Measurements from ENCODE around the gene RHEX. TPM values are rescaled to one million over a fixed set of nuclear protein-coding genes. Genes with fewer than 3 reads are reported as not detected.

RHEX gene
- total RNA-seq, 1 experiment from 2014 or later, result not detected

GRCh38 chr1:206110161-206110560 is 57.2 kb downstream of the RHEX start:
- no peaks in the 10 kb centered on the region for H3K36me3 Mint-ChIP-seq
- ATAC-seq (no peak), DNase-seq (ENCODE audit: low spot score) (no peak)
- H3K27me3 Mint-ChIP-seq (ENCODE audit: low read depth), result peaks cover under 1% of the 10 kb centered on the region; the same call in 1 of the 2 replicates
- H3K4me1 Mint-ChIP-seq, result no peaks in the 10 kb centered on the region
- H3K4me3 Mint-ChIP-seq, result no peak overlapping the region
- H3K9me3 Mint-ChIP-seq, result no peaks in the 10 kb centered on the region
- CTCF ChIA-PET, result interaction anchor here (1.3 to 12.7 kb wide), 3 partner anchors 79 to 133 kb away, joined by 4 to 121 read pairs (median 43); no protein-coding TSS in a partner anchor
- POLR2A ChIA-PET, result no interaction called here
- H3K27ac Mint-ChIP-seq, result no peak overlapping the region
- no peak for TF ChIP-seq ZNF263 (CRISPR knock-in tag; IDR thresholded peaks at IDR 0.05; ENCODE audit: low read depth)
- no peak for TF ChIP-seq ZNF512 (CRISPR knock-in tag; IDR thresholded peaks at IDR 0.05; ENCODE audit: borderline replicate concordance)
- TF ChIP-seq CREM (CRISPR knock-in tag; IDR thresholded peaks at IDR 0.05), result no peak
- TF ChIP-seq ZNF219 (CRISPR knock-in tag; IDR thresholded peaks at IDR 0.05; ENCODE audit: borderline replicate concordance), result no peak
- TF ChIP-seq ZNF232 (CRISPR knock-in tag; IDR thresholded peaks at IDR 0.05), result no peak
- TF ChIP-seq MXD4 (CRISPR knock-in tag; IDR thresholded peaks at IDR 0.05; ENCODE audit: borderline replicate concordance), result no peak
- TF ChIP-seq E2F4 (CRISPR knock-in tag; IDR thresholded peaks at IDR 0.05; ENCODE audit: borderline replicate concordance, low read depth), result no peak
- TF ChIP-seq ZSCAN18 (CRISPR knock-in tag; IDR thresholded peaks at IDR 0.05), result no peak
- no peak for TF ChIP-seq SMAD4 (CRISPR knock-in tag; IDR thresholded peaks at IDR 0.05)
- no peak for TF ChIP-seq PRDM15 (CRISPR knock-in tag; IDR thresholded peaks at IDR 0.05)
- TF ChIP-seq FOXP4 (CRISPR knock-in tag; IDR thresholded peaks at IDR 0.05), result no peak
- no peak for TF ChIP-seq EMX1 (CRISPR knock-in tag; IDR thresholded peaks at IDR 0.05)
- TF ChIP-seq TP53 (CRISPR knock-in tag; IDR thresholded peaks at IDR 0.05), result no peak
- TF ChIP-seq TEAD4 (CRISPR knock-in tag; IDR thresholded peaks at IDR 0.05), result no peak
- no peak for TF ChIP-seq MYBL2 (CRISPR knock-in tag; IDR thresholded peaks at IDR 0.05)
- TF ChIP-seq JUN (CRISPR knock-in tag; IDR thresholded peaks at IDR 0.05), result no peak
- TF ChIP-seq AR (CRISPR knock-in tag; IDR thresholded peaks at IDR 0.05), result no peak

Data from WTC11 (cell line).